ENCODE measurements around the gene ARID5A.

Gene ARID5A

GRCh38 chr2:96528006-96528699 lies 8.4 kb upstream of the ARID5A start:
- no peak for DNase-seq

GRCh38 chr2:96528700-96529375 lies 7.7 kb upstream of the ARID5A start:
- DNase-seq, result no peak

GRCh38 chr2:96529376-96530143 lies 7.0 kb upstream of the ARID5A start:
- DNase-seq, result no peak

GRCh38 chr2:96530144-96530430 lies 6.5 kb upstream of the ARID5A start:
- no peak for DNase-seq

GRCh38 chr2:96530474-96531357 lies 5.8 kb upstream of the ARID5A start:
- peak; percentile 39 for DNase-seq

GRCh38 chr2:96531366-96531765 lies 5.2 kb upstream of the ARID5A start:
- DNase-seq, result no peak

- peak; percentile 100 for DNase-seq
Measured at GRCh38 chr2:96531872-96532505, 4.6 kb upstream of the ARID5A start.

- no peak for DNase-seq
Measured at GRCh38 chr2:96532641-96533291, 3.8 kb upstream of the ARID5A start.

GRCh38 chr2:96533292-96534073 lies 3.1 kb upstream of the ARID5A start:
- no peak for DNase-seq

GRCh38 chr2:96534141-96534540 lies 2.4 kb upstream of the ARID5A start:
- no peak for DNase-seq

GRCh38 chr2:96534701-96535181 lies 1.8 kb upstream of the ARID5A start:
- no peak for DNase-seq

- no peak for DNase-seq
Measured at GRCh38 chr2:96535331-96535730, 1.2 kb upstream of the ARID5A start.

GRCh38 chr2:96537066-96537733 lies 648 bp downstream of the ARID5A start:
- peak; percentile 45 for DNase-seq

- no peak for DNase-seq
Measured at GRCh38 chr2:96537734-96538486, 1.4 kb downstream of the ARID5A start.

GRCh38 chr2:96538487-96539214 lies 2.1 kb downstream of the ARID5A start:
- DNase-seq, result no peak

GRCh38 chr2:96539215-96539920 lies 2.8 kb downstream of the ARID5A start:
- no peak for DNase-seq

- DNase-seq, result peak; percentile 37
Measured at GRCh38 chr2:96540136-96540535, 3.6 kb downstream of the ARID5A start.
